ENCODE data around the gene DCTN4. TPM values are rescaled to one million over a fixed set of nuclear protein-coding genes. Genes with fewer than 3 reads are reported as not detected.

The DCTN4 gene
- total RNA-seq, 1 experiment from 2014 or later = 66.8 TPM

DNA sequence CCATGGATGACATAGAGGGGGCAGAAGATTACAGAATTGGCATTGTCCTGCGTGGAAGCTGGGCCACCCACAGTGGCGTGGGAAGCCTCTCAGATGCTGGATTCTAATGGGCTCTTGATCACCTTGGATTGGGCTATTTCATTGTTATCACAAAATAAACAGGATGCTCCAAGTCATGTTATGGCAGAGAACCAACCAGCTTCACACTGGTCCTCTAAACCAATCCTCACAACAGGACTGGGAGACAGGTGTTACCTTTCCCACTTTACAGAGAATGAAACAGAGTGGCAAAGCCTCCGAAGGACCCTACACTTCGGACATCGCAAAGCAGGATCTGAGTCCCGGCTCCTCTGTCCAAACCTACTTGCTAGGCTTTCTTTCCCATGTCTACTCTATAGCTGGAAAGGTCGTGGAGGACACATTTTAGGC, 19.3 kb upstream of the DCTN4 start:
- peak overlapping the region; percentile 87 to 88 for H3K4me3 ChIP-seq (ENCODE audit: low read depth in 2 of 2, low read length in 2 of 2)
- POLR2A ChIA-PET = no interaction called here
- H3K9me3 ChIP-seq (ENCODE audit: control insufficient read depth, insufficient read depth, low read depth, low read length) = no peaks in the 10 kb centered on the region
- peaks cover 2% of the 10 kb centered on the region; the same call in 1 of the 2 replicates for H3K36me3 ChIP-seq (ENCODE audit: control insufficient read depth, insufficient read depth, low read length)
- CTCF ChIA-PET = interaction anchor here (0.9 to 1.5 kb wide), 2 partner anchors 10 to 69 kb away, joined by 3 to 4 read pairs; partner anchors contain the start of gene IRGM
- DNase-seq (ENCODE audit: low read depth, low spot score) (no peak), ATAC-seq (peak; percentile 23)
- in situ Hi-C loops (cut with HindIII; ENCODE audit: low pct_unique_long_range_greater_than_20kb, low sequenced_read_pairs) (no loop called here), intact Hi-C loops (cut with micrococcal nuclease; ENCODE audit: unreplicated experiment) (no loop called here)
- peak overlapping the region; percentile 86 for H3K27ac ChIP-seq (ENCODE audit: low read length)
- no peaks in the 10 kb centered on the region for H3K27me3 ChIP-seq (ENCODE audit: control insufficient read depth, insufficient read depth, low read length)
- H3K4me1 ChIP-seq (ENCODE audit: control insufficient read depth, insufficient read depth, low read length) = peaks cover 48% of the 10 kb centered on the region
- no TSS peak for BruUV-seq (replicated peaks)
- no peak for TF ChIP-seq POLR2AphosphoS5 (IDR thresholded peaks at IDR 0.05; ENCODE audit: low read depth, low read length)
- TF ChIP-seq TCF7L2 (IDR thresholded peaks at IDR 0.05; ENCODE audit: low read depth, low read length) = no peak
- TF ChIP-seq SIN3A (IDR thresholded peaks at IDR 0.05; ENCODE audit: borderline replicate concordance, insufficient read depth, low read depth, low read length) = no peak
- TF ChIP-seq, protein P1, sequence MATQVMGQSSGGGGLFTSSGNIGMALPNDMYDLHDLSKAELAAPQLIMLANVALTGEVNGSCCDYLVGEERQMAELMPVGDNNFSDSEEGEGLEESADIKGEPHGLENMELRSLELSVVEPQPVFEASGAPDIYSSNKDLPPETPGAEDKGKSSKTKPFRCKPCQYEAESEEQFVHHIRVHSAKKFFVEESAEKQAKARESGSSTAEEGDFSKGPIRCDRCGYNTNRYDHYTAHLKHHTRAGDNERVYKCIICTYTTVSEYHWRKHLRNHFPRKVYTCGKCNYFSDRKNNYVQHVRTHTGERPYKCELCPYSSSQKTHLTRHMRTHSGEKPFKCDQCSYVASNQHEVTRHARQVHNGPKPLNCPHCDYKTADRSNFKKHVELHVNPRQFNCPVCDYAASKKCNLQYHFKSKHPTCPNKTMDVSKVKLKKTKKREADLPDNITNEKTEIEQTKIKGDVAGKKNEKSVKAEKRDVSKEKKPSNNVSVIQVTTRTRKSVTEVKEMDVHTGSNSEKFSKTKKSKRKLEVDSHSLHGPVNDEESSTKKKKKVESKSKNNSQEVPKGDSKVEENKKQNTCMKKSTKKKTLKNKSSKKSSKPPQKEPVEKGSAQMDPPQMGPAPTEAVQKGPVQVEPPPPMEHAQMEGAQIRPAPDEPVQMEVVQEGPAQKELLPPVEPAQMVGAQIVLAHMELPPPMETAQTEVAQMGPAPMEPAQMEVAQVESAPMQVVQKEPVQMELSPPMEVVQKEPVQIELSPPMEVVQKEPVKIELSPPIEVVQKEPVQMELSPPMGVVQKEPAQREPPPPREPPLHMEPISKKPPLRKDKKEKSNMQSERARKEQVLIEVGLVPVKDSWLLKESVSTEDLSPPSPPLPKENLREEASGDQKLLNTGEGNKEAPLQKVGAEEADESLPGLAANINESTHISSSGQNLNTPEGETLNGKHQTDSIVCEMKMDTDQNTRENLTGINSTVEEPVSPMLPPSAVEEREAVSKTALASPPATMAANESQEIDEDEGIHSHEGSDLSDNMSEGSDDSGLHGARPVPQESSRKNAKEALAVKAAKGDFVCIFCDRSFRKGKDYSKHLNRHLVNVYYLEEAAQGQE (IDR thresholded peaks at IDR 0.05; ENCODE audit: insufficient read depth in 1 of 2, low read depth in 2 of 2, low read length in 1 of 2) = no peak
- TF ChIP-seq, protein P2, sequence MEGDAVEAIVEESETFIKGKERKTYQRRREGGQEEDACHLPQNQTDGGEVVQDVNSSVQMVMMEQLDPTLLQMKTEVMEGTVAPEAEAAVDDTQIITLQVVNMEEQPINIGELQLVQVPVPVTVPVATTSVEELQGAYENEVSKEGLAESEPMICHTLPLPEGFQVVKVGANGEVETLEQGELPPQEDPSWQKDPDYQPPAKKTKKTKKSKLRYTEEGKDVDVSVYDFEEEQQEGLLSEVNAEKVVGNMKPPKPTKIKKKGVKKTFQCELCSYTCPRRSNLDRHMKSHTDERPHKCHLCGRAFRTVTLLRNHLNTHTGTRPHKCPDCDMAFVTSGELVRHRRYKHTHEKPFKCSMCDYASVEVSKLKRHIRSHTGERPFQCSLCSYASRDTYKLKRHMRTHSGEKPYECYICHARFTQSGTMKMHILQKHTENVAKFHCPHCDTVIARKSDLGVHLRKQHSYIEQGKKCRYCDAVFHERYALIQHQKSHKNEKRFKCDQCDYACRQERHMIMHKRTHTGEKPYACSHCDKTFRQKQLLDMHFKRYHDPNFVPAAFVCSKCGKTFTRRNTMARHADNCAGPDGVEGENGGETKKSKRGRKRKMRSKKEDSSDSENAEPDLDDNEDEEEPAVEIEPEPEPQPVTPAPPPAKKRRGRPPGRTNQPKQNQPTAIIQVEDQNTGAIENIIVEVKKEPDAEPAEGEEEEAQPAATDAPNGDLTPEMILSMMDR (IDR thresholded peaks at IDR 0.05) = no peak

DNA sequence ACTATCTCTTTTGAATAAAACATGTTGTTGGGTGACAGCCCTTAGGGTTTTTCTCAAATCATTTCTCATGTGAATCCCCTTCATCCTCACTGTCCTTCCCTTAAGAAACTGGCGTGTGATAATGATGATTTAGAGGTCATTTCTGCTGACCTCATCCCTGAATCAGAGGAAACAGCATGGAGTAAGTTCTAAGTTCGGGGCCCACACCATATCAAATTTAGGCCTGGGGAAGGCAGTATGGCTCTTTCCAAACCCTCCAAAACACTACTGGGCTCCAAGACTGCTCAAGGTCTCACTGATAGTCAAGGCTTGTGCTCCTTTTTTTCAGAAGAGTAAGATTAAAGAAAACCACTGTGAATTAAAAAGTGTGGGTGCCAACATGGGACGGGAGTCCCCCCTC, 18.9 kb upstream of the DCTN4 start:
- POLR2A ChIA-PET = interaction anchor here (0.6 kb wide), 1 partner anchor 102 kb away, joined by 9 read pairs; no protein-coding TSS in a partner anchor
- TF ChIP-seq, protein P1 (IDR thresholded peaks at IDR 0.05; ENCODE audit: insufficient read depth in 1 of 2, low read depth in 2 of 2, low read length in 1 of 2) = no peak
- TF ChIP-seq POLR2AphosphoS5 (IDR thresholded peaks at IDR 0.05; ENCODE audit: low read depth, low read length) (no peak), TCF7L2 (IDR thresholded peaks at IDR 0.05; ENCODE audit: low read depth, low read length) (no peak), SIN3A (IDR thresholded peaks at IDR 0.05; ENCODE audit: borderline replicate concordance, insufficient read depth, low read depth, low read length) (no peak)
- TF ChIP-seq, protein P2 (IDR thresholded peaks at IDR 0.05) = no peak
- no peaks in the 10 kb centered on the region for H3K9me3 ChIP-seq (ENCODE audit: control insufficient read depth, insufficient read depth, low read depth, low read length)
- H3K27me3 ChIP-seq (ENCODE audit: control insufficient read depth, insufficient read depth, low read length) = no peaks in the 10 kb centered on the region
- in situ Hi-C loops (cut with HindIII; ENCODE audit: low pct_unique_long_range_greater_than_20kb, low sequenced_read_pairs) (no loop called here), intact Hi-C loops (cut with micrococcal nuclease; ENCODE audit: unreplicated experiment) (no loop called here)
- ATAC-seq (no peak), DNase-seq (ENCODE audit: low read depth, low spot score) (no peak)
- H3K36me3 ChIP-seq (ENCODE audit: control insufficient read depth, insufficient read depth, low read length) = peaks cover 2% of the 10 kb centered on the region; the same call in 1 of the 2 replicates
- CTCF ChIA-PET = no interaction called here
- no TSS peak for BruUV-seq (replicated peaks)
- peak overlapping the region; percentile 87 to 88 for H3K4me3 ChIP-seq (ENCODE audit: low read depth in 2 of 2, low read length in 2 of 2)
- H3K4me1 ChIP-seq (ENCODE audit: control insufficient read depth, insufficient read depth, low read length) = peaks cover 44% of the 10 kb centered on the region
- H3K27ac ChIP-seq (ENCODE audit: low read length) = peak overlapping the region; percentile 86

Measured in Panc1 (cell line).